HEK293T (cell line): Measurements from ENCODE around the gene FAM117A.
A peak's percentile ranks its signal among the peaks of the same experiment; 100 is the strongest.

Source experiments
- CTCF ChIA-PET: fragments of 350-600 bp; formaldehyde crosslinking; extraction: SDS; loops from one replicate; lab custom pipeline; 2021; ENCODE audit warnings: antibody characterized with exemption, inconsistent platforms; lab: Yijun Ruan, JAX
- POLR2A ChIA-PET: fragments of 350-600 bp; formaldehyde crosslinking; extraction: SDS; loops from one replicate; lab custom pipeline; 2020; ENCODE audit warnings: antibody characterized with exemption, inconsistent platforms; lab: Yijun Ruan, JAX
- DNase-seq: peaks from one replicate; pipeline ENCODE4 v3.0.0; 2012; ENCODE audit warnings: mixed read lengths; ENCODE audit errors: extremely low spot score
- ARNT ChIP-seq: fragments of 450-650 bp; IDR thresholded peaks from 2 replicates; pipeline ENCODE4 v1.6.1; 2017; ENCODE audit warnings: mild to moderate bottlenecking
- BHLHE40 ChIP-seq: fragments of 450-650 bp; IDR thresholded peaks from 2 replicates; pipeline ENCODE4 v1.6.1; 2016; ENCODE audit warnings: mild to moderate bottlenecking, moderate library complexity, borderline replicate concordance
- CTBP1 ChIP-seq: fragments of 450-650 bp; IDR thresholded peaks from 2 replicates; pipeline ENCODE4 v1.6.1; 2016; ENCODE audit warnings: borderline replicate concordance
- ELF4 ChIP-seq: fragments of 450-650 bp; IDR thresholded peaks from 2 replicates; pipeline ENCODE4 v1.6.1; 2017; ENCODE audit warnings: antibody characterized with exemption
- FOXA1 ChIP-seq: fragments of 450-650 bp; IDR thresholded peaks from 2 replicates; pipeline ENCODE4 v1.6.1; 2016; ENCODE audit warnings: mild to moderate bottlenecking
- FOXK2 ChIP-seq: fragments of 450-650 bp; IDR thresholded peaks from 2 replicates; pipeline ENCODE4 v1.6.1; 2016; ENCODE audit warnings: mild to moderate bottlenecking
- FOXM1 ChIP-seq: fragments of 450-650 bp; IDR thresholded peaks from 2 replicates; pipeline ENCODE4 v1.6.1; 2017; ENCODE audit warnings: mild to moderate bottlenecking, borderline replicate concordance
- HDGF ChIP-seq: fragments of 450-650 bp; IDR thresholded peaks from 2 replicates; pipeline ENCODE4 v1.6.1; 2017; ENCODE audit warnings: antibody characterized with exemption, borderline replicate concordance
- L3MBTL2 ChIP-seq: fragments of 450-650 bp; conservative IDR thresholded peaks from 2 replicates; pipeline ENCODE4 v1.6.1; 2016; ENCODE audit warnings: mild to moderate bottlenecking
- LEF1 ChIP-seq: fragments of 450-650 bp; IDR thresholded peaks from 2 replicates; pipeline ENCODE4 v1.6.1; 2017; ENCODE audit warnings: mild to moderate bottlenecking, borderline replicate concordance
- NFRKB ChIP-seq: fragments of 450-650 bp; IDR thresholded peaks from 2 replicates; pipeline ENCODE4 v1.6.1; 2016; ENCODE audit warnings: mild to moderate bottlenecking, moderate library complexity
- PKNOX1 ChIP-seq: fragments of 450-650 bp; IDR thresholded peaks from 2 replicates; pipeline ENCODE4 v1.6.1; 2016
- SP1 ChIP-seq: fragments of 450-650 bp; IDR thresholded peaks from 2 replicates; pipeline ENCODE4 v1.6.1; 2017
- SUZ12 ChIP-seq: fragments of 450-650 bp; IDR thresholded peaks from 2 replicates; pipeline ENCODE4 v1.6.1; 2016; ENCODE audit warnings: mild to moderate bottlenecking
- TARDBP ChIP-seq: fragments of 450-650 bp; IDR thresholded peaks from 2 replicates; pipeline ENCODE4 v1.6.1; 2016
- ZNF384 ChIP-seq: fragments of 450-650 bp; IDR thresholded peaks from 2 replicates; pipeline ENCODE4 v1.6.1; 2016

The FAM117A gene

GRCh38 chr17:49715717-49716279 is 48.1 kb downstream of the FAM117A start:
- no peak for DNase-seq
- TF ChIP-seq HDGF (no peak), FOXM1 (no peak)
- ChIA-PET CTCF (no interaction called here), POLR2A (interaction anchor here (1.6 kb wide), 1 partner anchor 48 kb away, joined by 5 read pairs; the partner anchor contains the start of gene FAM117A)

GRCh38 chr17:49715216-49715615 is 48.7 kb downstream of the FAM117A start:
- TF ChIP-seq HDGF (no peak), LEF1 (no peak), FOXM1 (no peak), PKNOX1 (no peak), NFRKB (no peak), ZNF384 (no peak), FOXK2 (no peak), CTBP1 (no peak), ARNT (no peak), L3MBTL2 (no peak), ELF4 (no peak), BHLHE40 (no peak), TARDBP (no peak), SUZ12 (no peak), FOXA1 (no peak), SP1 (no peak)
- CTCF ChIA-PET = no interaction called here
- no peak for DNase-seq
- POLR2A ChIA-PET = interaction anchor here (1.6 kb wide), 1 partner anchor 49 kb away, joined by 5 read pairs; the partner anchor contains the start of gene FAM117A

- ChIA-PET POLR2A (interaction anchor here (1.1 to 2.9 kb wide), 12 partner anchors 9 to 151 kb away, joined by 3 to 15 read pairs (median 5); partner anchors contain the start of genes FAM117A, KAT7 and SPOP), CTCF (interaction anchor here (0.7 to 1.9 kb wide), 4 partner anchors 11 to 174 kb away, joined by 3 to 9 read pairs (median 5); partner anchors contain the start of gene FAM117A)
- DNase-seq = no peak
- TF ChIP-seq L3MBTL2 = 0 out of 2 replicates have a peak, but pooled peaks have one; percentile 13
- TF ChIP-seq BHLHE40 = no peak
Measured at GRCh38 chr17:49708515-49709183, 55.3 kb downstream of the FAM117A start.

GRCh38 chr17:49707608-49708514 is 56.1 kb downstream of the FAM117A start, which contains the start of gene SLC35B1:
Gene SLC35B1 (minus strand): TSS chr17:49707964. CDS start chr17:49707833, 131 bp downstream.
- ChIA-PET CTCF (interaction anchor here (0.7 to 1.9 kb wide), 6 partner anchors 10 to 175 kb away, joined by 3 to 9 read pairs (median 4); partner anchors contain the start of genes FAM117A and NXPH3), POLR2A (interaction anchor here (1.0 to 2.9 kb wide), 13 partner anchors 10 to 294 kb away, joined by 3 to 15 read pairs (median 5); partner anchors contain the start of genes FAM117A, KAT7, NXPH3 and PHB1)
- TF ChIP-seq ARNT = no peak
- TF ChIP-seq L3MBTL2 = peak; percentile 60
- TF ChIP-seq PKNOX1 = peak; percentile 98
- peak; percentile 64; the same call in 1 of the 2 replicates for TF ChIP-seq ELF4
- TF ChIP-seq FOXM1 = peak; percentile 94
- DNase-seq = peak; percentile 99

- no peak for TF ChIP-seq FOXA1
- DNase-seq = no peak
- ChIA-PET POLR2A (interaction anchor here (1.0 to 2.9 kb wide), 11 partner anchors 9 to 293 kb away, joined by 3 to 15 read pairs (median 5); partner anchors contain the start of genes FAM117A, KAT7, NXPH3 and PHB1), CTCF (interaction anchor here (1.1 to 1.9 kb wide), 4 partner anchors 9 to 151 kb away, joined by 3 to 9 read pairs (median 5); partner anchors contain the start of genes FAM117A and NXPH3)
Measured at GRCh38 chr17:49707246-49707607, 56.7 kb downstream of the FAM117A start.

GRCh38 chr17:49705254-49705653 is 58.7 kb downstream of the FAM117A start:
- TF ChIP-seq CTBP1 (no peak), TARDBP (no peak), LEF1 (no peak), ARNT (no peak), NFRKB (no peak), SUZ12 (no peak), ZNF384 (no peak), HDGF (no peak), L3MBTL2 (no peak), PKNOX1 (no peak), ELF4 (no peak), BHLHE40 (no peak), FOXM1 (no peak), SP1 (no peak), FOXA1 (no peak), FOXK2 (no peak)
- CTCF ChIA-PET = interaction anchor here (1.4 to 2.0 kb wide), 4 partner anchors 9 to 148 kb away, joined by 4 to 6 read pairs (median 4); no protein-coding TSS in a partner anchor
- DNase-seq = no peak
- POLR2A ChIA-PET = no interaction called here
